Activated T-cell treated with anti-CD3 and anti-CD28 coated beads, Interleukin-2, amount 50 U/mL, for 72 hours (primary cell): ENCODE results near the gene UBR4. TPM values are rescaled to one million over a fixed set of nuclear protein-coding genes. Genes with fewer than 3 reads are reported as not detected.
A peak's percentile ranks its signal among the peaks of the same experiment; 100 is the strongest.

Experiments used
- ATAC-seq, 2 donors: fragments of 150-1000 bp; cut with Tn5 transposase; replicated peaks in 1 of 2; 2 replicates each; pipeline ENCODE4 v1.10.0; 2021; ENCODE audit warnings: moderate library complexity in 2 of 2, mild to moderate bottlenecking in 1 of 2
- DNase-seq, 2 donors: peaks; one replicate each; pipeline ENCODE4 v3.0.0; 2021 to 2022; ENCODE audit warnings: mixed read lengths in 1 of 2
- H3K27ac Mint-ChIP-seq: one replicate; pipeline ENCODE4 v1.8.0; 2022; ENCODE audit warnings: mild to moderate bottlenecking, moderate library complexity, mixed read lengths
- H3K27me3 Mint-ChIP-seq: one replicate; pipeline ENCODE4 v1.8.0; 2022; ENCODE audit warnings: low read depth, mixed read lengths
- H3K36me3 Mint-ChIP-seq, 2 donors: one replicate each; pipeline ENCODE4 v1.8.0; 2022; ENCODE audit warnings: mixed read lengths in 2 of 2, mild to moderate bottlenecking in 1 of 2; ENCODE audit not compliant: insufficient read depth in 2 of 2
- H3K4me1 Mint-ChIP-seq: one replicate; pipeline ENCODE4 v1.8.0; 2022; ENCODE audit warnings: low read depth, mixed read lengths
- H3K4me3 Mint-ChIP-seq, 2 donors: one replicate each; pipeline ENCODE4 v1.8.0; 2022; ENCODE audit warnings: mild to moderate bottlenecking in 2 of 2, mixed read lengths in 2 of 2, moderate library complexity in 2 of 2
- H3K9me3 Mint-ChIP-seq, 2 donors: one replicate each; pipeline ENCODE4 v1.8.0; 2022; ENCODE audit warnings: mixed read lengths in 2 of 2
- total RNA-seq, 2 donors: library from RNA; stranded (reverse); gene quantifications; one replicate each; pipeline ENCODE4 v1.2.3, GENCODE V29; 2022

The UBR4 gene
- total RNA-seq, 2 donors from 2014 or later, result 208 to 215 TPM

GRCh38 chr1:19210772-19211549 is 895 bp upstream of the UBR4 start:
- ATAC-seq (no peak), DNase-seq (peak in 1 of 2 donors; percentile 9)
- Mint-ChIP-seq H3K4me3 (peak overlapping the region; percentile 92 to 95), H3K4me1 (peaks cover 73% of the 10 kb centered on the region), H3K27me3 (no peaks in the 10 kb centered on the region), H3K9me3 (no peaks in the 10 kb centered on the region), H3K36me3 (peaks cover 8 to 10% of the 10 kb centered on the region in 2 donors), H3K27ac (peak overlapping the region; percentile 94)

DNA sequence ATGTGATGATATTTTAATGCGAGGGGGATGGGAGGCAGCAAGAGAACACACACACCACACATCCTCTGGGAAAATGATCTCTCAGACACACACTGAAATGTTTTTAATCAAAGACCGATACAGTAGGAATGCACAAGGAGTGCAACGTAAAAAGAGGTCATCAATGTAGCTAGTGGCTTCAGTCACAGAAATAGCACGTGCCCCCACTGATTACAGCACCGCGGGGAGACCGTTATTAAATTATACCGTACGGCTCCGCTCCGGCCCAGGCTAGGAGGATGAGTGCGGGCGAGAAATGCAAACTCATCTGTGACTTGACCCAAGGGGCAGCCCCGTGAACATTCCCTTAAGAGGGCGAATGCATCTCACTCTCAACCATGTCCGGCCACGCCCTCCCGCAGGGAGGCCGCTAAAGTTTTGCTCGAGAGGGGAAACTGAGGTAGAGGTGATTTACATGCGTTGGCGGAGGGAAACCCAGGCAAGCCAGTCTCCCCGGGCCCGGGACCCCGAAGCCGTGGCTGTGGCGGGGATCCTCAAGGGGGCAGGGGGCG is 552 bp downstream of the UBR4 start:
- no peaks in the 10 kb centered on the region for H3K9me3 Mint-ChIP-seq
- peaks cover 83% of the 10 kb centered on the region for H3K4me1 Mint-ChIP-seq
- peaks cover 6 to 7% of the 10 kb centered on the region in 2 donors for H3K36me3 Mint-ChIP-seq
- peak overlapping the region; percentile 89 for H3K27ac Mint-ChIP-seq
- ATAC-seq (peak; percentile 65 to 70), DNase-seq (peak; percentile 79)
- no peaks in the 10 kb centered on the region for H3K27me3 Mint-ChIP-seq
- H3K4me3 Mint-ChIP-seq, result peak overlapping the region; percentile 92 to 95

- peak overlapping the region; percentile 92 to 95 for H3K4me3 Mint-ChIP-seq
- no peaks in the 10 kb centered on the region for H3K9me3 Mint-ChIP-seq
- DNase-seq (no peak), ATAC-seq (no peak)
- peaks cover 6 to 7% of the 10 kb centered on the region in 2 donors for H3K36me3 Mint-ChIP-seq
- H3K27me3 Mint-ChIP-seq, result no peaks in the 10 kb centered on the region
- H3K4me1 Mint-ChIP-seq, result peaks cover 85% of the 10 kb centered on the region
- peak overlapping the region; percentile 89 for H3K27ac Mint-ChIP-seq
These were observed 1.2 kb downstream of the UBR4 start for GRCh38 chr1:19208710-19209438.

- H3K27ac Mint-ChIP-seq, result peak overlapping the region; percentile 1
- DNase-seq, result no peak
- ATAC-seq, result no peak
- no peaks in the 10 kb centered on the region for H3K9me3 Mint-ChIP-seq
- H3K4me1 Mint-ChIP-seq, result peaks cover 85% of the 10 kb centered on the region
- H3K4me3 Mint-ChIP-seq, result peak overlapping the region; percentile 5 to 30
- H3K36me3 Mint-ChIP-seq, result peaks cover 4 to 6% of the 10 kb centered on the region in 2 donors
- no peaks in the 10 kb centered on the region for H3K27me3 Mint-ChIP-seq
These were observed 3.1 kb downstream of the UBR4 start for GRCh38 chr1:19206947-19207346.

DNA sequence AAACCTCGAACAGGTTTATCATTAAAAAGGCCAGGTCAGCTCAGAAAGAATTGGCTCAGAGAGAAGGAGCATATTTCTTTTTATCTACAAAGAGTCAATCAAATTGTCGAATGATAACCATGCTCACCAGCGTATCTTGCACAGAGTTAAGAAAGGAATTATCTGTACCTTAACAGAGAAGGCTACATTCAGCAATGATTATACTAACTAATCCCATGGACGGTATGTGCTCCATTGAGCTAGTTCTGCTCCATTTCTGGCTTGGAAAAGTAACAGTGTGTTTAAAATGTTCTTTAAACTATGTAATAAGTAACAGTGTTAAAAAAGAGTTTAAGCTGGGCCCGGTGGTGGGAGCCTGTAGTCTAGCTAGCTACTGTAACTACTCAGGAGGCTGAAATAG is 4.2 kb downstream of the UBR4 start:
- Mint-ChIP-seq H3K27ac (peak overlapping the region; percentile 47), H3K4me1 (peaks cover 77% of the 10 kb centered on the region), H3K4me3 (peak overlapping the region; percentile 11 to 56), H3K27me3 (no peaks in the 10 kb centered on the region), H3K36me3 (peaks cover 5 to 6% of the 10 kb centered on the region in 2 donors), H3K9me3 (no peaks in the 10 kb centered on the region)
- DNase-seq (no peak), ATAC-seq (no peak)

- peak overlapping the region; percentile 47 for H3K27ac Mint-ChIP-seq
- H3K36me3 Mint-ChIP-seq, result peaks cover 2 to 6% of the 10 kb centered on the region in 2 donors
- H3K9me3 Mint-ChIP-seq, result no peaks in the 10 kb centered on the region
- H3K27me3 Mint-ChIP-seq, result no peaks in the 10 kb centered on the region
- no peak for DNase-seq
- peak overlapping the region; percentile 11 to 56 for H3K4me3 Mint-ChIP-seq
- peaks cover 75% of the 10 kb centered on the region for H3K4me1 Mint-ChIP-seq
- ATAC-seq, result no peak
These were observed 4.7 kb downstream of the UBR4 start for GRCh38 chr1:19205403-19205802.

- no peaks in the 10 kb centered on the region for H3K27me3 Mint-ChIP-seq
- no peak overlapping the region for H3K27ac Mint-ChIP-seq
- DNase-seq, result no peak
- H3K36me3 Mint-ChIP-seq, result peaks cover 2 to 7% of the 10 kb centered on the region in 2 donors
- no peak for ATAC-seq
- peak overlapping the region in 1 of 2 donors; percentile 56 for H3K4me3 Mint-ChIP-seq
- H3K9me3 Mint-ChIP-seq, result no peaks in the 10 kb centered on the region
- peaks cover 75% of the 10 kb centered on the region for H3K4me1 Mint-ChIP-seq
These were observed 5.4 kb downstream of the UBR4 start for GRCh38 chr1:19204446-19205266.

DNA sequence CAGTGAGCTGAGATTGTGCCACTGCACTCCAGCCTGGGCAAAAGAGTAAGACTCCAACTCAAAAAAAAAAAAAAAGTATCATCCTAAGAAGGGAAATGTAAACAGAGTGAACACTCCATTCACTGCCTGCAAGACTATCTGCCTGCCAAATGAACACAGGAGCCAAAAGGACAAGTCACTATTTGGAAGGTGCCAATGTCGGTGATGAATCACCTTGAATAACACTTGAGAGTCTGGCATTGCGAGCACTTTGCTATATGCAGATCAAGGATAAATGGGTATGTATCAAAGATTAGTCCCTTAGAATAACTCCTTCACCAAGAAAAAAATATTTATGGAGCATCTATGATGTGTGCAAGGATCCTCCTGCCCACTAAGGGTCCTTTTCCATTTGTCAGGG is 6.6 kb downstream of the UBR4 start:
- no peak for DNase-seq
- H3K4me1 Mint-ChIP-seq, result peaks cover 65% of the 10 kb centered on the region
- no peak overlapping the region for H3K27ac Mint-ChIP-seq
- no peak for ATAC-seq
- H3K36me3 Mint-ChIP-seq, result peaks cover 2 to 19% of the 10 kb centered on the region in 2 donors
- H3K4me3 Mint-ChIP-seq, result no peak overlapping the region
- H3K9me3 Mint-ChIP-seq, result no peaks in the 10 kb centered on the region
- H3K27me3 Mint-ChIP-seq, result no peaks in the 10 kb centered on the region

DNA sequence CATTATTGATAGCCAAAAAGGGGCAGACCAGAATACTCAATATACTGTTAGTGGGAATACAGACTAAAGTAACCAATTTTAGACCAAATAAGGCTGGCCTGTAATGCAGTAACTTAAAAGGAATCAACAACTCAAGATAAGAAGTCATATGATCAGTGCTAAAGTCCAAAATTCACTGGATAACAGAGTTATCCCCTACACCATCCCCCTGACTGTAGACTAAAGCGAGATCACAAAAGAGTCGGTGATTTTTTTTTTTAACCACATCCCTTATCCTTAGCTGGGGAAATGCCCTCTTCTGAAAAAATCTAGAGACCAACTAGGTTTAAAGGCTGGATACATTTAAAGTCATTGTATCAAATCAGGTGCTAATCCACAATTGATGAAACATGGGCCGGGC is 7.7 kb downstream of the UBR4 start:
- Mint-ChIP-seq H3K27ac (peak overlapping the region; percentile 29), H3K4me1 (peaks cover 57% of the 10 kb centered on the region), H3K27me3 (no peaks in the 10 kb centered on the region), H3K36me3 (peaks cover 3 to 22% of the 10 kb centered on the region in 2 donors), H3K9me3 (no peaks in the 10 kb centered on the region), H3K4me3 (peak overlapping the region; percentile 8 to 42)
- DNase-seq (no peak), ATAC-seq (no peak)

GRCh38 chr1:19199969-19200604 is 10.0 kb downstream of the UBR4 start:
- Mint-ChIP-seq H3K4me1 (peaks cover 34% of the 10 kb centered on the region), H3K4me3 (no peak overlapping the region), H3K9me3 (no peaks in the 10 kb centered on the region), H3K27me3 (no peaks in the 10 kb centered on the region), H3K36me3 (peaks cover 10 to 31% of the 10 kb centered on the region in 2 donors), H3K27ac (no peak overlapping the region)
- DNase-seq (no peak), ATAC-seq (no peak)

DNA sequence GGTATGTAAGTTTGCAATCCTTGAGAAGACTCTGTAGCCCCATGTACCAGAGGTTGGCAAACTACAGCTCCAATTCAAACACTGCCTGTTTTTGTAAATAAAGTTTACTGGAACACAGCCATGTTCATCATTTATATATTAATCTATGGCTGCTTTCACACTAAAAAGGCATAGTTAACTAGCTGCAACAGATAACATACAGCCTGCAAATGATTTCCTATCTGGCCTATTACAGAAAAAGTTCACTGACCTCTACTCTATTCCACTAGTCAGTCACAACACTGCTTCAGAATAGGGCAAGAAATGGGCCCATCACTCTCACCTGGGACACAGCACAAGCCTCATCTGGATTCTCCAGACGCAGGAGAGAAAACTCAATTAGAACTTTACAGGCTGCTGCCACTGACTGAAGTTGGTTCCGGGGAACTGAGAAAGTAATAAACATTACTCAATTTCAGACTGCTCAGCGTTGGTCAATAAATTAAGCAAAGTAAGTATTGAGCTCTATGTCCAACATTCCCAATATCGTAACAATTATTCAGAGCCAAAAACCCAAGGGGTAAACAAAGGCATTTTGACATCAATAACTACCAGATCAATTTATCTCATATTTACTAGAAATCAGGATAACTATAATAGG is 10.6 kb downstream of the UBR4 start:
- peaks cover 28% of the 10 kb centered on the region for H3K4me1 Mint-ChIP-seq
- ATAC-seq, result no peak
- no peaks in the 10 kb centered on the region for H3K9me3 Mint-ChIP-seq
- DNase-seq, result no peak
- no peak overlapping the region for H3K4me3 Mint-ChIP-seq
- H3K36me3 Mint-ChIP-seq, result peaks cover 10 to 31% of the 10 kb centered on the region in 2 donors
- H3K27me3 Mint-ChIP-seq, result no peaks in the 10 kb centered on the region
- no peak overlapping the region for H3K27ac Mint-ChIP-seq

GRCh38 chr1:19198820-19199219 is 11.2 kb downstream of the UBR4 start:
- H3K27me3 Mint-ChIP-seq, result no peaks in the 10 kb centered on the region
- H3K9me3 Mint-ChIP-seq, result no peaks in the 10 kb centered on the region
- H3K4me3 Mint-ChIP-seq, result no peak overlapping the region
- H3K36me3 Mint-ChIP-seq, result peaks cover 11 to 34% of the 10 kb centered on the region in 2 donors
- no peak overlapping the region for H3K27ac Mint-ChIP-seq
- ATAC-seq (no peak), DNase-seq (no peak)
- peaks cover 21% of the 10 kb centered on the region for H3K4me1 Mint-ChIP-seq
